A673 (cell line): ENCODE results near the gene SSBP3. TPM values are rescaled to one million over a fixed set of nuclear protein-coding genes. Genes with fewer than 3 reads are reported as not detected.

Experiments used
- BruUV-seq: library from RNA; stranded (reverse); fragments of 400-500 nt; replicated peaks from 2 replicates; lab custom pipeline; 2021; lab: Mats Ljungman, UMichigan
- CTCF ChIA-PET: fragments of 300-600 bp; sonication (Branson Sonifier 250); formaldehyde crosslinking; loops from one replicate; lab custom pipeline; 2022; ENCODE audit warnings: antibody characterized with exemption; lab: Charles Lee
- POLR2A ChIA-PET: fragments of 300-600 bp; sonication (Branson Sonifier 250); formaldehyde crosslinking; loops from one replicate; lab custom pipeline; 2022; ENCODE audit warnings: antibody characterized with exemption; ENCODE audit not compliant: low non-redundant PET; lab: Charles Lee
- DNase-seq: peaks from one replicate; pipeline ENCODE4 v3.0.0-alpha.2; 2015; ENCODE audit warnings: low spot score
- H3K27ac ChIP-seq: fragments of 200-600 bp; sonication (generic); 2 replicates; pipeline ENCODE4 v1.5.1; 2016; ENCODE audit warnings: mixed run types, low read depth, mild to moderate bottlenecking, mixed read lengths, antibody characterized with exemption, low read length; ENCODE audit not compliant: poor library complexity, severe bottlenecking
- H3K27me3 ChIP-seq: fragments of 200-600 bp; sonication (generic); replicated peaks from 2 replicates; pipeline ENCODE4 v1.6.1; 2017; ENCODE audit warnings: mixed run types, low read depth, mild to moderate bottlenecking, mixed read lengths, antibody characterized with exemption, low read length; ENCODE audit not compliant: insufficient read depth, poor library complexity
- H3K36me3 ChIP-seq: fragments of 200-600 bp; sonication (generic); 2 replicates; pipeline ENCODE4 v1.6.1; 2016; ENCODE audit warnings: mixed run types, mild to moderate bottlenecking, mixed read lengths, antibody characterized with exemption, low read length; ENCODE audit not compliant: insufficient read depth, poor library complexity, severe bottlenecking
- H3K4me1 ChIP-seq: fragments of 200-600 bp; sonication (generic); 2 replicates; pipeline ENCODE4 v1.6.1; 2017; ENCODE audit warnings: mixed run types, mild to moderate bottlenecking, mixed read lengths, antibody characterized with exemption, low read length; ENCODE audit not compliant: insufficient read depth, poor library complexity, severe bottlenecking
- H3K4me3 ChIP-seq: fragments of 200-600 bp; sonication (generic); 2 replicates; pipeline ENCODE4 v1.5.1; 2016; ENCODE audit warnings: low read depth, mixed run types, mild to moderate bottlenecking, mixed read lengths, low read length; ENCODE audit not compliant: poor library complexity, severe bottlenecking
- H3K9me3 ChIP-seq: fragments of 200-600 bp; sonication (generic); 2 replicates; pipeline ENCODE4 v1.6.1; 2016; ENCODE audit warnings: mixed run types, low read depth, mild to moderate bottlenecking, mixed read lengths, antibody characterized with exemption, low read length; ENCODE audit not compliant: poor library complexity, severe bottlenecking
- CTCF ChIP-seq: fragments of 300-800, 200-600 bp; sonication (generic); conservative IDR thresholded peaks from 2 replicates; pipeline ENCODE4 v1.5.1; 2017; ENCODE audit warnings: low read depth, mild to moderate bottlenecking, antibody characterized with exemption, low read length, moderate library complexity, mixed read lengths
- EZH2 ChIP-seq: fragments of 200-600 bp; sonication (generic); IDR thresholded peaks from 2 replicates; pipeline ENCODE4 v1.6.1; 2017; ENCODE audit warnings: borderline replicate concordance, low read depth, mild to moderate bottlenecking, mixed read lengths, antibody characterized with exemption, low read length; ENCODE audit not compliant: poor library complexity, severe bottlenecking
- intact Hi-C: fragments of 100-400 bp; cut with micrococcal nuclease; formaldehyde crosslinking; loops from one replicate; pipeline ENCODE4 v1.10.0; 2022; ENCODE audit not compliant: unreplicated experiment
- total RNA-seq: library from RNA; stranded (reverse); gene quantifications from 2 replicates; pipeline ENCODE4 v1.2.3, GENCODE V29; 2021

Gene SSBP3
- total RNA-seq, 1 experiment from 2014 or later: 43.0 TPM

- Histone ChIP-seq H3K27me3 (no peaks in the 10 kb centered on the region), H3K36me3 (no peaks in the 10 kb centered on the region), H3K4me3 (no peak overlapping the region), H3K4me1 (peaks cover 34% of the 10 kb centered on the region), H3K9me3 (no peaks in the 10 kb centered on the region), H3K27ac (no peak overlapping the region)
- intact Hi-C loops: no loop called here
- POLR2A ChIA-PET: interaction anchor here (0.6 kb wide), 1 partner anchor 120 kb away, joined by 3 read pairs; no protein-coding TSS in a partner anchor
- BruUV-seq: no TSS peak
- TF ChIP-seq CTCF: no peak
- TF ChIP-seq EZH2: no peak
- CTCF ChIA-PET: no interaction called here
- no peak for DNase-seq
Observed at GRCh38 chr1:54325284-54325683, 80.9 kb downstream of the SSBP3 start.

GRCh38 chr1:54324251-54325140, 81.7 kb downstream of the SSBP3 start:
- TF ChIP-seq EZH2: no peak
- TF ChIP-seq CTCF: no peak
- H3K4me1 ChIP-seq: peaks cover 34% of the 10 kb centered on the region
- no peak for DNase-seq
- BruUV-seq: no TSS peak
- ChIA-PET CTCF (no interaction called here), POLR2A (no interaction called here)
- H3K9me3 ChIP-seq: no peaks in the 10 kb centered on the region
- H3K36me3 ChIP-seq: no peaks in the 10 kb centered on the region
- H3K27me3 ChIP-seq: no peaks in the 10 kb centered on the region
- intact Hi-C loops: no loop called here
- no peak overlapping the region for H3K4me3 ChIP-seq
- H3K27ac ChIP-seq: no peak overlapping the region

GRCh38 chr1:54323921-54324250, 82.3 kb downstream of the SSBP3 start:
- POLR2A ChIA-PET: no interaction called here

More at GRCh38 chr1:54323921-54324250, 82.3 kb downstream of the SSBP3 start:
- TF ChIP-seq EZH2 (no peak), CTCF (no peak)
- intact Hi-C loops: no loop called here
- Histone ChIP-seq H3K4me3 (no peak overlapping the region), H3K27ac (no peak overlapping the region), H3K9me3 (no peaks in the 10 kb centered on the region), H3K36me3 (no peaks in the 10 kb centered on the region), H3K4me1 (peaks cover 29% of the 10 kb centered on the region), H3K27me3 (no peaks in the 10 kb centered on the region)
- CTCF ChIA-PET: interaction anchor here (0.6 kb wide), 1 partner anchor 62 kb away, joined by 5 read pairs; no protein-coding TSS in a partner anchor
- DNase-seq: no peak
- BruUV-seq: no TSS peak
